NCI-H1092 (cell line): Measurements from ENCODE around the gene RIOK3.
"Not testable (repeated sequence)": the region's sequence is repeated elsewhere in the genome, so short reads cannot be mapped to it uniquely, and the experiment has no call there.

Experiments used
- DNase-seq: peaks from one replicate; lab custom pipeline; 2025; lab: John Stamatoyannopoulos, UW

The RIOK3 gene

GRCh38 chr18:23495723-23496440, 42.8 kb downstream of the RIOK3 start:
- peak; percentile 36 for DNase-seq

- DNase-seq = no peak
Measured at GRCh38 chr18:23498117-23498516, 45.0 kb downstream of the RIOK3 start.

- peak; percentile 48 for DNase-seq
Measured at GRCh38 chr18:23498877-23499276, 45.8 kb downstream of the RIOK3 start.

- no peak for DNase-seq
Measured at GRCh38 chr18:23499291-23499781, 46.2 kb downstream of the RIOK3 start.

- DNase-seq = no peak
Measured at GRCh38 chr18:23501626-23502025, 48.5 kb downstream of the RIOK3 start.

GRCh38 chr18:23502516-23503037, 49.5 kb downstream of the RIOK3 start:
- no peak for DNase-seq

- DNase-seq = peak; percentile 92
Measured at GRCh38 chr18:23503038-23503962, 50.2 kb downstream of the RIOK3 start, which contains the start of gene RMC1. RMC1 (plus strand) TSS chr18:23503511; CDS start chr18:23503619, 108 bp downstream.

- DNase-seq = no peak
Measured at GRCh38 chr18:23503963-23504344, 50.9 kb downstream of the RIOK3 start.

- DNase-seq = no peak
Measured at GRCh38 chr18:23504720-23505119, 51.6 kb downstream of the RIOK3 start.

- DNase-seq = no peak
Measured at GRCh38 chr18:23506393-23506792, 53.3 kb downstream of the RIOK3 start.

- DNase-seq = not testable (repeated sequence)
Measured at GRCh38 chr18:23510923-23511322, 57.8 kb downstream of the RIOK3 start.

- not testable (repeated sequence) for DNase-seq
Measured at GRCh38 chr18:23512216-23512615, 59.1 kb downstream of the RIOK3 start.

GRCh38 chr18:23512641-23513040, 59.6 kb downstream of the RIOK3 start:
- no peak for DNase-seq

GRCh38 chr18:23515911-23516546, 62.9 kb downstream of the RIOK3 start:
- DNase-seq = peak; percentile 74

- no peak for DNase-seq
Measured at GRCh38 chr18:23519734-23520133, 66.6 kb downstream of the RIOK3 start.

GRCh38 chr18:23521271-23521670, 68.2 kb downstream of the RIOK3 start:
- no peak for DNase-seq

- no peak for DNase-seq
Measured at GRCh38 chr18:23521907-23522306, 68.8 kb downstream of the RIOK3 start.

- no peak for DNase-seq
Measured at GRCh38 chr18:23523429-23524212, 70.5 kb downstream of the RIOK3 start.

GRCh38 chr18:23524213-23524707, 71.2 kb downstream of the RIOK3 start:
- DNase-seq = no peak

GRCh38 chr18:23526501-23527063, 73.5 kb downstream of the RIOK3 start:
- DNase-seq = no peak
